ENCODE data around the gene STK25.
"Not testable (repeated sequence)": the region's sequence is repeated elsewhere in the genome, so short reads cannot be mapped to it uniquely, and the experiment has no call there.

Gene STK25

GRCh38 chr2:241461693-241462677 lies 46.4 kb downstream of the STK25 start:
- DNase-seq = no peak

GRCh38 chr2:241460631-241461030 lies 47.8 kb downstream of the STK25 start:
- no peak for DNase-seq

- no peak for DNase-seq
Measured at GRCh38 chr2:241459520-241459919, 48.9 kb downstream of the STK25 start.

- no peak for DNase-seq
Measured at GRCh38 chr2:241458687-241459086, 49.7 kb downstream of the STK25 start.

GRCh38 chr2:241456546-241456945 lies 51.8 kb downstream of the STK25 start:
- DNase-seq = no peak

GRCh38 chr2:241454837-241455485 lies 53.4 kb downstream of the STK25 start:
- no peak for DNase-seq

- not testable (repeated sequence) for DNase-seq
Measured at GRCh38 chr2:241453919-241454318, 54.5 kb downstream of the STK25 start.

- no peak for DNase-seq
Measured at GRCh38 chr2:241451840-241452506, 56.4 kb downstream of the STK25 start.

- not testable (repeated sequence) for DNase-seq
Measured at GRCh38 chr2:241450092-241450491, 58.3 kb downstream of the STK25 start.

- no peak for DNase-seq
Measured at GRCh38 chr2:241445426-241445825, 63.0 kb downstream of the STK25 start.

GRCh38 chr2:241443486-241444223 lies 64.7 kb downstream of the STK25 start:
- peak; percentile 21 for DNase-seq

All from NCI-H2029 treated with DMSO at 0.1 percent for 48 hours (cell line).